ENCODE results near the gene DCAF8. TPM values are rescaled to one million over a fixed set of nuclear protein-coding genes. Genes with fewer than 3 reads are reported as not detected.
"Not testable (repeated sequence)": the region's sequence is repeated elsewhere in the genome, so short reads cannot be mapped to it uniquely, and the experiment has no call there.

The DCAF8 gene
- total RNA-seq, 1 donor from 2014 or later = 88.4 TPM

DNA sequence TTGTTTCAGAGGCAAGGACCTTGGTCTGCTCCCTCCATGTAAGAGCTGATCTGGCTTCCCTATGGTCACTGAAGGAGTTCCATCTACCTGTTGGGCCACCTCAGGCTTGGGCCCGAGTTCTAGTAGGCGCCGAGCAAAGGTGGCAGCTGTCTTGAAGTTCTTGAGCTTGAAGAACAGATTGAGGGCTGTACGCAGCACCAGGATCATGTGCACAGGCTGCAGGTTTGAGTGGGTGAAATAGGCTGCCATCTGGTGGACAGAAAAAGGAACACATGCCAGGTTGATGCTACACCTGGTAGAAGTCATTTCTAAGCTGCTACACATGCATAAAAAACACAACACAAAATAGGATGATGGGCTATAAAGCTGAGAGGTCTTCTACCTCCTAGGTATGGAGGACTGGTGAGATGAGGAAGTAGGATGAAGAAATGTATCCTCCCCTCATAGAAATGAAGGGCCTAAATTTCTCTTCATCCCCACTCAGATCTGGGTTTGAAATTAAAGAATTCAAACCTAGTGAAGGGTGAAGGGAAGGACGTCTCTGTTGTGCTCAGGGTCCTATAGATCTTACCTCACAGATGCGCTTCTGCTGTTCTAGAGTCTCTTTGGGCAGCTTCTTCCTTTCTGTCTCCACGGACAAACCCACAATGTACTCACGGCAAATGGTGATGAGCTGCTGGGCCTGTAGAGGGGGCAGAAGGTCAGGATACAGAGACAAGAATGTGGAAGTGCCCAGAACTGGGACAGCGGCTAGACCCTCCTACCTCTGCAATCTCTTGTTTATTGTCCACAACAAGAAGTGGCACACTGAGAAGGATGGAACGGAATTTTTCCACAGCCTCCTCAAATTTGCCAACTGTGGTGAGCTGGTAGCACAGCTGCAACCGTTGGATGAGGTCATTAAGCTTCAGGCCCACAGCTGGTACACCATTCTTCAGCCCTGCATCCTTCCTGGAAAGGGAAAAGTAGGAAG is 29.2 kb upstream of the DCAF8 start:
- Mint-ChIP-seq H3K9me3 (ENCODE audit: low read depth) (no peaks in the 10 kb centered on the region), H3K27me3 (ENCODE audit: low read depth) (no peaks in the 10 kb centered on the region), H3K4me3 (ENCODE audit: unreplicated experiment) (no peak overlapping the region), H3K4me1 (ENCODE audit: low read depth) (no peaks in the 10 kb centered on the region), H3K27ac (ENCODE audit: unreplicated experiment) (peak overlapping the region; percentile 80), H3K36me3 (ENCODE audit: low read depth) (peaks cover 56% of the 10 kb centered on the region)
- TF ChIP-seq, protein P1, sequence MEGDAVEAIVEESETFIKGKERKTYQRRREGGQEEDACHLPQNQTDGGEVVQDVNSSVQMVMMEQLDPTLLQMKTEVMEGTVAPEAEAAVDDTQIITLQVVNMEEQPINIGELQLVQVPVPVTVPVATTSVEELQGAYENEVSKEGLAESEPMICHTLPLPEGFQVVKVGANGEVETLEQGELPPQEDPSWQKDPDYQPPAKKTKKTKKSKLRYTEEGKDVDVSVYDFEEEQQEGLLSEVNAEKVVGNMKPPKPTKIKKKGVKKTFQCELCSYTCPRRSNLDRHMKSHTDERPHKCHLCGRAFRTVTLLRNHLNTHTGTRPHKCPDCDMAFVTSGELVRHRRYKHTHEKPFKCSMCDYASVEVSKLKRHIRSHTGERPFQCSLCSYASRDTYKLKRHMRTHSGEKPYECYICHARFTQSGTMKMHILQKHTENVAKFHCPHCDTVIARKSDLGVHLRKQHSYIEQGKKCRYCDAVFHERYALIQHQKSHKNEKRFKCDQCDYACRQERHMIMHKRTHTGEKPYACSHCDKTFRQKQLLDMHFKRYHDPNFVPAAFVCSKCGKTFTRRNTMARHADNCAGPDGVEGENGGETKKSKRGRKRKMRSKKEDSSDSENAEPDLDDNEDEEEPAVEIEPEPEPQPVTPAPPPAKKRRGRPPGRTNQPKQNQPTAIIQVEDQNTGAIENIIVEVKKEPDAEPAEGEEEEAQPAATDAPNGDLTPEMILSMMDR (IDR thresholded peaks at IDR 0.05) = peak; percentile 89
- DNase-seq (ENCODE audit: low spot score) = no peak

GRCh38 chr1:160287769-160288168 is 25.4 kb upstream of the DCAF8 start:
- not testable (repeated sequence) for H3K27me3 Mint-ChIP-seq (ENCODE audit: low read depth); H3K4me3 Mint-ChIP-seq (ENCODE audit: unreplicated experiment); H3K27ac Mint-ChIP-seq (ENCODE audit: unreplicated experiment); H3K9me3 Mint-ChIP-seq (ENCODE audit: low read depth); DNase-seq (ENCODE audit: low spot score)
- Mint-ChIP-seq H3K36me3 (ENCODE audit: low read depth) (peaks cover 29% of the 10 kb centered on the region), H3K4me1 (ENCODE audit: low read depth) (peaks cover 19% of the 10 kb centered on the region)

DNA sequence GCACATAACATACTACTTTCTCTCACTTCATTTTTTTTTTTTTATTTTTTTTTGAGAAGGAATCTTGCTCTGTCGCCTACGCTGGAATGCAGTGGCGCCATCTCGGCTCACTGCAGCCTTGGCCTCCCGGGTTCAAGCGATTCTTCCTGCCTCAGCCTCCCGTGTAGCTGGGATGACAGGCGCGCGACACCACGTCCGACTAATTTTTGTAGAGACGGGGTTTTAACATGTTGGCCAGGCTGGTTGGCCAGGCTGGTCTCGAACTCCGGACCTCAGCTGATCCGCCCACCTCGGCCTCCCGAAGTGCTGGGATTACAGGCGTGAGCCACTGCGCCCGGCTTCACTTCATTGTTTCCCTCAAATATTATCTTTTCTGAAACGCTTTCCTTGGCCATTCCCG is 23.2 kb upstream of the DCAF8 start:
- no peaks in the 10 kb centered on the region for H3K27me3 Mint-ChIP-seq (ENCODE audit: low read depth)
- no peak for DNase-seq (ENCODE audit: low spot score)
- peak overlapping the region; percentile 94 for H3K4me3 Mint-ChIP-seq (ENCODE audit: unreplicated experiment)
- peaks cover 19% of the 10 kb centered on the region for H3K4me1 Mint-ChIP-seq (ENCODE audit: low read depth)
- H3K9me3 Mint-ChIP-seq (ENCODE audit: low read depth) = no peaks in the 10 kb centered on the region
- TF ChIP-seq, protein P1 (IDR thresholded peaks at IDR 0.05) = no peak
- H3K36me3 Mint-ChIP-seq (ENCODE audit: low read depth) = peaks cover 23% of the 10 kb centered on the region
- no peak overlapping the region for H3K27ac Mint-ChIP-seq (ENCODE audit: unreplicated experiment)

DNA sequence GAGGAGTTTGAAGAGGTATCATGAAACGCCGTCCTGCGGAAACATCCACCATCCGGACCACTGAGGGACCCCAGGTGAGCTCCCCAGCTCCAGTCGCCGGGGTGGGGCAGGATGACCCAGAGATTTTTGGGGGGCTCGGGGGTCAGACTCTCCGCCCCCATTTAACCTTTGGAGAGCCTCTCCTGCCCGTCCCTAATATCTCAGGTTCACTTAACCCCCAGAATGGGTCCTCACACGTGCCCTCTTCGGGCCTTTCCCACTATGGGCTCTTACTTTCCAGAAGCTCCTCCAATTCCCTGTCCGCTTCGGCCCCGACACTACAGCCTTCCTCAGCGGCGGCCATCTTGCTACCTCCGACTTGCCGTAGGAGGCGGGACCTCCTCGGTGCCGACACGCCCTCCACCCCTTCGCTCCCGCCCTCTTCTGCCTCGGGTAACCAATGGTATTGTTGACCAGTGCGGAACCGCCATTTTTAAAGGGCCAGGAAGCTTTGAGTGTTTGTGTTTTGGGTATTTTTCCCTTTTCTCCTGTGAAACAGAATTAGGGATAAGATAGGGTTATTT is 22.5 kb upstream of the DCAF8 start, which contains the start of gene PEX19:
Gene PEX19, minus strand, starts transcription at position 352 of the 563 bp plus-strand sequence. Its CDS starts 9 bp downstream, at position 343.
- peak within 1 kb of the TSS; percentile 94 for H3K4me3 Mint-ChIP-seq (ENCODE audit: unreplicated experiment)
- H3K9me3 Mint-ChIP-seq (ENCODE audit: low read depth) = no peaks in the 10 kb centered on the region
- TF ChIP-seq, protein P1 (IDR thresholded peaks at IDR 0.05) = no peak

DNA sequence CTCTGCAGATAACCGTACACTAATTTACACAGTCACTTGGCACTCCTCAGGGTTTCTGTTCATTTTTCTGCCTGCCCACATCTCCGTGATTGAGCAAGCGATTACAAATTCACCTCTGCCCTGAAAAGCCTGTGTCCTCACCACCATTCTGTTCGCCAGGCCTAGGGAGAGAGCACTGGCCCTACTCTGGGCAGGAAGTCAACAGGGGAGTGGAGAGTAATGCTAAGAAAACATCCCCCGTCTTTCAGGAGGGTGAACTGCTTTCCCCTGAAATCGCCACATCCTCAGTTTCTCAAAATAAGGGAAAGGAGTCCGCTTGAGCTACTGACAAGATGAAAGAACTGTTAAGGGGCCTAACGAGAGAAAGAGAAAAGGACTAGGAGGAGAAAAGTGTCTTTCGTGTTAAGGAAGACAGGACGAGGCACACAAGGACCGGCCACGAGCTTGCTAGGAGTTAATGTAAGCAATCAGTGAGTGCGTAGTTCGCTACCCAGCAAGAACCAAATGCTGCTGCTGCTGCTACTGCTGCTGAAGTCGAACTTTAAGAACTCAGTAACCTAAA is 22.0 kb upstream of the DCAF8 start:
- Mint-ChIP-seq H3K36me3 (ENCODE audit: low read depth) (peaks cover 23% of the 10 kb centered on the region), H3K9me3 (ENCODE audit: low read depth) (no peaks in the 10 kb centered on the region), H3K4me1 (ENCODE audit: low read depth) (peaks cover 19% of the 10 kb centered on the region), H3K4me3 (ENCODE audit: unreplicated experiment) (peak overlapping the region; percentile 94), H3K27ac (ENCODE audit: unreplicated experiment) (peak overlapping the region; percentile 95), H3K27me3 (ENCODE audit: low read depth) (no peaks in the 10 kb centered on the region)
- no peak for DNase-seq (ENCODE audit: low spot score)
- TF ChIP-seq, protein P1 (IDR thresholded peaks at IDR 0.05) = no peak

More for the DNA sequence above, 22.5 kb upstream of the DCAF8 start, which contains the start of gene PEX19:
- H3K27ac Mint-ChIP-seq (ENCODE audit: unreplicated experiment) = peak within 1 kb of the TSS; percentile 95
- H3K27me3 Mint-ChIP-seq (ENCODE audit: low read depth) = no peaks in the 10 kb centered on the region
- H3K4me1 Mint-ChIP-seq (ENCODE audit: low read depth) = peaks cover 19% of the 10 kb centered on the region
- DNase-seq (ENCODE audit: low spot score) = peak; percentile 99
- H3K36me3 Mint-ChIP-seq (ENCODE audit: low read depth) = peaks cover 23% of the 10 kb centered on the region
